HepG2 (cell line): ENCODE measurements around the gene GAS5. TPM values are rescaled to one million over a fixed set of nuclear protein-coding genes. Genes with fewer than 3 reads are reported as not detected.

Experiments used
- CBFB ChIP-seq: sonication (generic); formaldehyde crosslinking; IDR thresholded peaks from 2 replicates; pipeline ENCODE4 v1.4.0; 2020; ENCODE audit warnings: missing genetic modification reagents
- CENPT ChIP-seq: sonication (generic); formaldehyde crosslinking; IDR thresholded peaks from 2 replicates; pipeline ENCODE4 v1.8.0; 2022; ENCODE audit warnings: low read depth, mild to moderate bottlenecking, moderate library complexity, missing genetic modification reagents
- CREM ChIP-seq, 2 experiments: sonication (generic) in 1 of 2; formaldehyde crosslinking in 1 of 2; IDR thresholded peaks; 2 replicates each; pipeline versions ENCODE4 v1.4.0 to v1.6.1; 2016 to 2020; ENCODE audit warnings: antibody characterized with exemption in 1 of 2, mild to moderate bottlenecking in 1 of 2, missing genetic modification reagents in 1 of 2
- DPF2 ChIP-seq: sonication (generic); formaldehyde crosslinking; IDR thresholded peaks from 2 replicates; pipeline ENCODE4 v1.4.0; 2020; ENCODE audit warnings: mild to moderate bottlenecking, low read depth, missing genetic modification reagents, borderline replicate concordance
- E2F2 ChIP-seq: sonication (generic); formaldehyde crosslinking; IDR thresholded peaks from 2 replicates; pipeline ENCODE4 v1.4.0; 2020; ENCODE audit warnings: missing genetic modification reagents, borderline replicate concordance
- EHMT2 ChIP-seq: fragments of 200-600 bp; sonication (generic); IDR thresholded peaks from 2 replicates; pipeline ENCODE4 v1.7.0; 2017; ENCODE audit warnings: antibody characterized with exemption, low read depth, low read length, borderline replicate concordance
- GTF2F1 ChIP-seq: fragments of 150-350 bp; IDR thresholded peaks from 2 replicates; pipeline ENCODE4 v1.6.1; 2014; ENCODE audit warnings: low read length
- PCBP1 ChIP-seq: fragments of 200-400 bp; formaldehyde crosslinking; IDR thresholded peaks from 2 replicates; pipeline ENCODE4 v1.6.1; 2017; ENCODE audit warnings: mild to moderate bottlenecking, low read depth, low read length, borderline replicate concordance
- SNAPC2 ChIP-seq: sonication (generic); formaldehyde crosslinking; IDR thresholded peaks from 2 replicates; pipeline ENCODE4 v1.8.1; 2022; ENCODE audit warnings: mild to moderate bottlenecking, missing genetic modification reagents
- TEAD2 ChIP-seq: sonication (generic); formaldehyde crosslinking; IDR thresholded peaks from 2 replicates; pipeline ENCODE4 v1.9.0; 2021; ENCODE audit warnings: missing genetic modification reagents
- TFDP2 ChIP-seq: sonication (generic); formaldehyde crosslinking; IDR thresholded peaks from 2 replicates; pipeline ENCODE4 v1.4.0; 2020; ENCODE audit warnings: missing genetic modification reagents
- TRIM22 ChIP-seq: fragments of 450-650 bp; IDR thresholded peaks from 2 replicates; pipeline ENCODE4 v1.6.1; 2017
- TSC22D2 ChIP-seq: sonication (generic); formaldehyde crosslinking; IDR thresholded peaks from 2 replicates; pipeline ENCODE4 v1.5.1; 2020; ENCODE audit warnings: missing genetic modification reagents, mild to moderate bottlenecking, borderline replicate concordance
- ZMYM3 ChIP-seq: sonication (generic); formaldehyde crosslinking; IDR thresholded peaks from 2 replicates; pipeline ENCODE4 v1.5.1; 2020; ENCODE audit warnings: mild to moderate bottlenecking, missing genetic modification reagents
- ZNF12 ChIP-seq: sonication (generic); formaldehyde crosslinking; IDR thresholded peaks from 2 replicates; pipeline ENCODE4 v1.5.0; 2020; ENCODE audit warnings: missing genetic modification reagents
- ZNF143 ChIP-seq: sonication (generic); formaldehyde crosslinking; IDR thresholded peaks from 2 replicates; pipeline ENCODE4 v1.4.0; 2020; ENCODE audit warnings: missing genetic modification reagents
- ZNF235 ChIP-seq: sonication (generic); formaldehyde crosslinking; IDR thresholded peaks from 2 replicates; pipeline ENCODE4 v1.8.1; 2023; ENCODE audit warnings: mild to moderate bottlenecking, missing genetic modification reagents, borderline replicate concordance
- ZNF292 ChIP-seq: sonication (generic); formaldehyde crosslinking; IDR thresholded peaks from 2 replicates; pipeline ENCODE4 v1.8.1; 2022; ENCODE audit warnings: mild to moderate bottlenecking, low read depth, missing genetic modification reagents, borderline replicate concordance
- ZNF33A ChIP-seq: sonication (generic); formaldehyde crosslinking; IDR thresholded peaks from 2 replicates; pipeline ENCODE4 v1.5.1; 2020; ENCODE audit warnings: missing genetic modification reagents, mild to moderate bottlenecking, moderate library complexity, borderline replicate concordance
- ZNF512B ChIP-seq: sonication (generic); formaldehyde crosslinking; IDR thresholded peaks from 2 replicates; pipeline ENCODE4 v1.5.1; 2020; ENCODE audit warnings: missing genetic modification reagents, mild to moderate bottlenecking, borderline replicate concordance
- ZNF619 ChIP-seq: sonication (generic); formaldehyde crosslinking; IDR thresholded peaks from 2 replicates; pipeline ENCODE4 v1.4.0; 2020; ENCODE audit warnings: mild to moderate bottlenecking, missing genetic modification reagents
- ZNF639 ChIP-seq: conservative IDR thresholded peaks from 2 replicates; pipeline ENCODE4 v1.6.1; 2018; ENCODE audit warnings: missing genetic modification reagents
- polyA plus RNA-seq, 8 experiments: library from polyadenylated mRNA; depleted of rRNA in 3 of 8; stranded (reverse) in 7 of 8; unstranded in 1 of 8; fragments of >200 nt; fragmentation: Illumina TruSeq in 4 of 8; extraction: Trizol in 4 of 8; gene quantifications; 2 replicates each; pipeline versions ENCODE4 v1.2.1 to v1.2.3, GENCODE V29; 2011 to 2016; ENCODE audit warnings: low read depth in 4 of 8, missing spikeins in 1 of 8, mixed read lengths in 1 of 8; ENCODE audit not compliant: insufficient read depth in 1 of 8
- total RNA-seq, 5 experiments: library from RNA; depleted of rRNA; stranded (reverse); fragments of >200 nt; fragmentation: Illumina TruSeq; extraction: Trizol; gene quantifications; 2 replicates each; pipeline ENCODE4 v1.2.3, GENCODE V29; 2016; ENCODE audit warnings: low read depth in 1 of 5

Gene GAS5
- total and polyA plus RNA-seq, 2 of the 13 experiments (the other 11 are each of a cell fraction or from before 2014, with no cell fraction given): 352 to 738 TPM

- TF ChIP-seq ZNF292: no peak
- TF ChIP-seq SNAPC2 (CRISPR knock-in tag): no peak
- peak; percentile 95 for TF ChIP-seq ZNF143 (CRISPR knock-in tag)
- peak; percentile 93 for TF ChIP-seq CREM (IDR thresholded peaks at IDR 0.05)
- no peak for TF ChIP-seq CREM (CRISPR knock-in tag; IDR thresholded peaks at IDR 0.05)
- TF ChIP-seq DPF2: no peak
- no peak for TF ChIP-seq CENPT
- no peak for TF ChIP-seq EHMT2
- peak; percentile 99 for TF ChIP-seq TFDP2 (CRISPR knock-in tag)
- no peak for TF ChIP-seq TRIM22
- TF ChIP-seq ZNF639 (CRISPR knock-in tag): peak; percentile 61; the same call in 1 of the 2 replicates
- no peak for TF ChIP-seq ZNF619 (CRISPR knock-in tag)
- TF ChIP-seq TSC22D2 (CRISPR knock-in tag): peak; percentile 88; the same call in 1 of the 2 replicates
- no peak for TF ChIP-seq E2F2 (CRISPR knock-in tag)
- TF ChIP-seq ZNF33A: no peak
- no peak for TF ChIP-seq ZNF512B (CRISPR knock-in tag)
- TF ChIP-seq TEAD2 (CRISPR knock-in tag): no peak
- peak; percentile 84 for TF ChIP-seq CBFB (CRISPR knock-in tag)
- TF ChIP-seq PCBP1: no peak
- TF ChIP-seq ZMYM3 (CRISPR knock-in tag): no peak
- TF ChIP-seq GTF2F1: no peak
- TF ChIP-seq ZNF12 (CRISPR knock-in tag): peak; percentile 30; the same call in 1 of the 2 replicates
- TF ChIP-seq ZNF235 (CRISPR knock-in tag): no peak
Observed at GRCh38 chr1:173824315-173825081, 43.3 kb downstream of the GAS5 start, which contains the start of the genes CENPL and DARS2 (continued).
